HEK293 (cell line): Measurements from ENCODE around the gene MYMK.

Source experiments
- CTCF ChIA-PET: fragments of 350-600 bp; formaldehyde crosslinking; extraction: SDS; loops from one replicate; lab custom pipeline; 2021; ENCODE audit warnings: antibody characterized with exemption; lab: Yijun Ruan, JAX
- POLR2A ChIA-PET: fragments of 300-600 bp; formaldehyde crosslinking; extraction: SDS; loops from one replicate; lab custom pipeline; 2020; ENCODE audit warnings: antibody characterized with exemption, inconsistent platforms; lab: Yijun Ruan, JAX
- H3K27ac ChIP-seq: fragments of 200-500 bp; sonication (Bioruptor generic); 2 replicates; pipeline ENCODE4 v1.5.1; 2014; ENCODE audit warnings: low read depth, low read length, control low read depth, inconsistent platforms; ENCODE audit errors: extremely low read depth
- H3K36me3 ChIP-seq, 2 experiments: fragments of 200-500 bp in 1 of 2; sonication (Bioruptor generic) in 1 of 2; 1 replicate in 1 of 2; 2 replicates in 1 of 2; pipeline ENCODE4 v1.5.1; 2014 to 2017; ENCODE audit warnings: inconsistent platforms in 2 of 2, low read length in 2 of 2; ENCODE audit not compliant: control insufficient read depth in 2 of 2, insufficient read depth in 1 of 2
- H3K4me1 ChIP-seq: fragments of 200-500 bp; sonication (Bioruptor generic); 2 replicates; pipeline ENCODE4 v1.5.1; 2014; ENCODE audit warnings: mild to moderate bottlenecking, low read length, inconsistent platforms; ENCODE audit not compliant: control insufficient read depth, insufficient read depth
- H3K4me3 ChIP-seq: 2 replicates; pipeline ENCODE4 v1.5.1; 2011; ENCODE audit warnings: low read depth, mild to moderate bottlenecking, control low read depth, low read length, moderate library complexity
- H3K9me3 ChIP-seq: fragments of 200-500 bp; sonication (Bioruptor generic); 2 replicates; pipeline ENCODE4 v1.5.1; 2014; ENCODE audit warnings: low read depth, low read length, inconsistent platforms; ENCODE audit not compliant: control insufficient read depth, insufficient read depth
- GLI2 ChIP-seq: fragments of 450-650 bp; formaldehyde crosslinking; IDR thresholded peaks from 2 replicates; pipeline ENCODE4; 2017; ENCODE audit warnings: missing biosample characterization, missing genetic modification characterization, low read depth, borderline replicate concordance
- OSR2 ChIP-seq: fragments of 450-650 bp; formaldehyde crosslinking; IDR thresholded peaks from 2 replicates; pipeline ENCODE4 v1.5.1; 2016; ENCODE audit warnings: missing biosample characterization, missing genetic modification characterization
- ZNF239 ChIP-seq: fragments of 450-650 bp; formaldehyde crosslinking; IDR thresholded peaks from 2 replicates; pipeline ENCODE4 v1.5.1; 2016; ENCODE audit warnings: missing biosample characterization, missing genetic modification characterization
- ZNF449 ChIP-seq: fragments of 450-650 bp; formaldehyde crosslinking; IDR thresholded peaks from 2 replicates; pipeline ENCODE4 v1.5.1; 2017; ENCODE audit warnings: missing biosample characterization, mild to moderate bottlenecking, missing genetic modification characterization, moderate library complexity
- ZNF621 ChIP-seq: fragments of 450-650 bp; formaldehyde crosslinking; IDR thresholded peaks from 2 replicates; pipeline ENCODE4 v1.5.1; 2017; ENCODE audit warnings: missing biosample characterization, missing genetic modification characterization
- ZNF664 ChIP-seq: fragments of 450-650 bp; formaldehyde crosslinking; IDR thresholded peaks from 2 replicates; pipeline ENCODE4 v1.5.1; 2016; ENCODE audit warnings: missing biosample characterization, missing genetic modification characterization
- ZNF677 ChIP-seq: fragments of 450-650 bp; IDR thresholded peaks from 2 replicates; pipeline ENCODE4 v1.5.0; 2018; ENCODE audit warnings: missing biosample characterization, mild to moderate bottlenecking, missing genetic modification characterization, moderate library complexity
- ZNF768 ChIP-seq: fragments of 450-650 bp; formaldehyde crosslinking; IDR thresholded peaks from 2 replicates; pipeline ENCODE4 v1.5.1; 2018; ENCODE audit warnings: missing biosample characterization, mild to moderate bottlenecking, missing genetic modification characterization
- TF ChIP-seq, protein P1 (sequence below): fragments of 450-650 bp; formaldehyde crosslinking; IDR thresholded peaks from 2 replicates; pipeline ENCODE4 v1.5.1; 2016; ENCODE audit warnings: missing biosample characterization, missing genetic modification characterization
- TF ChIP-seq, protein P2 (sequence below): fragments of 450-650 bp; formaldehyde crosslinking; IDR thresholded peaks from 2 replicates; pipeline ENCODE4 v1.5.1; 2016; ENCODE audit warnings: missing biosample characterization, missing genetic modification characterization, low read depth
- TF ChIP-seq, protein P3 (sequence below): fragments of 450-650 bp; formaldehyde crosslinking; IDR thresholded peaks from 2 replicates; pipeline ENCODE4 v1.5.1; 2016; ENCODE audit warnings: missing biosample characterization, missing genetic modification characterization

Gene MYMK

GRCh38 chr9:133536536-133536935 lies 11.8 kb upstream of the MYMK start (continued):
- TF ChIP-seq ZNF239 (tag by site-specific recombination), result no peak
- TF ChIP-seq, protein P1, sequence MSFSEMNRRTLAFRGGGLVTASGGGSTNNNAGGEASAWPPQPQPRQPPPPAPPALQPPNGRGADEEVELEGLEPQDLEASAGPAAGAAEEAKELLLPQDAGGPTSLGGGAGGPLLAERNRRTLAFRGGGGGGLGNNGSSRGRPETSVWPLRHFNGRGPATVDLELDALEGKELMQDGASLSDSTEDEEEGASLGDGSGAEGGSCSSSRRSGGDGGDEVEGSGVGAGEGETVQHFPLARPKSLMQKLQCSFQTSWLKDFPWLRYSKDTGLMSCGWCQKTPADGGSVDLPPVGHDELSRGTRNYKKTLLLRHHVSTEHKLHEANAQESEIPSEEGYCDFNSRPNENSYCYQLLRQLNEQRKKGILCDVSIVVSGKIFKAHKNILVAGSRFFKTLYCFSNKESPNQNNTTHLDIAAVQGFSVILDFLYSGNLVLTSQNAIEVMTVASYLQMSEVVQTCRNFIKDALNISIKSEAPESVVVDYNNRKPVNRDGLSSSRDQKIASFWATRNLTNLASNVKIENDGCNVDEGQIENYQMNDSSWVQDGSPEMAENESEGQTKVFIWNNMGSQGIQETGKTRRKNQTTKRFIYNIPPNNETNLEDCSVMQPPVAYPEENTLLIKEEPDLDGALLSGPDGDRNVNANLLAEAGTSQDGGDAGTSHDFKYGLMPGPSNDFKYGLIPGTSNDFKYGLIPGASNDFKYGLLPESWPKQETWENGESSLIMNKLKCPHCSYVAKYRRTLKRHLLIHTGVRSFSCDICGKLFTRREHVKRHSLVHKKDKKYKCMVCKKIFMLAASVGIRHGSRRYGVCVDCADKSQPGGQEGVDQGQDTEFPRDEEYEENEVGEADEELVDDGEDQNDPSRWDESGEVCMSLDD (tag by site-specific recombination), result no peak
- no peak for TF ChIP-seq ZNF449 (tag by site-specific recombination)
- TF ChIP-seq, all 188 proteins: peak for 0

- no peak overlapping the region for H3K4me3 ChIP-seq
- ChIA-PET POLR2A (no interaction called here), CTCF (interaction anchor here (0.8 to 1.4 kb wide), 2 partner anchors 190 to 191 kb away, joined by 3 to 4 read pairs; no protein-coding TSS in a partner anchor)
Observed at GRCh38 chr9:133536080-133536479, 11.3 kb upstream of the MYMK start.

GRCh38 chr9:133535306-133535877 lies 10.6 kb upstream of the MYMK start:
- no peaks in the 10 kb centered on the region for H3K9me3 ChIP-seq
- CTCF ChIA-PET, result no interaction called here
- H3K27ac ChIP-seq, result no peak overlapping the region
- H3K4me1 ChIP-seq, result no peaks in the 10 kb centered on the region
- H3K4me3 ChIP-seq, result no peak overlapping the region
- TF ChIP-seq ZNF664 (tag by site-specific recombination) (no peak), ZNF768 (tag by site-specific recombination) (0 out of 2 replicates have a peak, but pooled peaks have one; percentile 55)
- POLR2A ChIA-PET, result no interaction called here
- H3K36me3 ChIP-seq, result no peaks in the 10 kb centered on the region

More at GRCh38 chr9:133536080-133536479, 11.3 kb upstream of the MYMK start:
- Histone ChIP-seq H3K27ac (no peak overlapping the region), H3K36me3 (no peaks in the 10 kb centered on the region), H3K4me1 (no peaks in the 10 kb centered on the region), H3K9me3 (no peaks in the 10 kb centered on the region)
- TF ChIP-seq GLI2 (no peak), ZNF621 (tag by site-specific recombination) (no peak), OSR2 (tag by site-specific recombination) (no peak), ZNF677 (tag by site-specific recombination) (no peak)
- TF ChIP-seq, protein P2, sequence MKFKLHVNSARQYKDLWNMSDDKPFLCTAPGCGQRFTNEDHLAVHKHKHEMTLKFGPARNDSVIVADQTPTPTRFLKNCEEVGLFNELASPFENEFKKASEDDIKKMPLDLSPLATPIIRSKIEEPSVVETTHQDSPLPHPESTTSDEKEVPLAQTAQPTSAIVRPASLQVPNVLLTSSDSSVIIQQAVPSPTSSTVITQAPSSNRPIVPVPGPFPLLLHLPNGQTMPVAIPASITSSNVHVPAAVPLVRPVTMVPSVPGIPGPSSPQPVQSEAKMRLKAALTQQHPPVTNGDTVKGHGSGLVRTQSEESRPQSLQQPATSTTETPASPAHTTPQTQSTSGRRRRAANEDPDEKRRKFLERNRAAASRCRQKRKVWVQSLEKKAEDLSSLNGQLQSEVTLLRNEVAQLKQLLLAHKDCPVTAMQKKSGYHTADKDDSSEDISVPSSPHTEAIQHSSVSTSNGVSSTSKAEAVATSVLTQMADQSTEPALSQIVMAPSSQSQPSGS, result no peak
- TF ChIP-seq, protein P3, sequence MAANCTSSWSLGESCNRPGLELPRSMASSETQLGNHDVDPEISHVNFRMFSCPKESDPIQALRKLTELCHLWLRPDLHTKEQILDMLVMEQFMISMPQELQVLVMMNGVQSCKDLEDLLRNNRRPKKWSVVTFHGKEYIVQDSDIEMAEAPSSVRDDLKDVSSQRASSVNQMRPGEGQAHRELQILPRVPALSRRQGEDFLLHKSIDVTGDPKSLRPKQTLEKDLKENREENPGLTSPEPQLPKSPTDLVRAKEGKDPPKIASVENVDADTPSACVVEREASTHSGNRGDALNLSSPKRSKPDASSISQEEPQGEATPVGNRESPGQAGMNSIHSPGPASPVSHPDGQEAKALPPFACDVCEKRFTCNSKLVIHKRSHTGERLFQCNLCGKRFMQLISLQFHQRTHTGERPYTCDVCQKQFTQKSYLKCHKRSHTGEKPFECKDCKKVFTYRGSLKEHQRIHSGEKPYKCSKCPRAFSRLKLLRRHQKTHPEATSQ (tag by site-specific recombination), result no peak
